Keratinocyte (primary cell): Measurements from ENCODE around the gene EPM2AIP1.

Source experiments
- CTCF ChIP-seq, 3 experiments: IDR thresholded peaks in 1 of 3; conservative IDR thresholded peaks in 1 of 3; optimal IDR thresholded peaks in 1 of 3; 2 replicates in 2 of 3; 3 replicates in 1 of 3; pipeline versions ENCODE3 to v1.5.1; 2011; ENCODE audit warnings: low read length in 3 of 3, mild to moderate bottlenecking in 3 of 3, moderate library complexity in 2 of 3, control low read depth in 1 of 3, inconsistent platforms in 1 of 3; ENCODE audit not compliant: insufficient read depth in 2 of 3; ENCODE audit errors: extremely low read depth in 1 of 3
- EZH2 ChIP-seq: IDR thresholded peaks from one replicate; pipeline ENCODE4 v1.6.1; 2012; ENCODE audit warnings: inconsistent platforms, mild to moderate bottlenecking, low read length, moderate library complexity

GRCh38 chr3:36988356-36988755 lies 4.6 kb downstream of the EPM2AIP1 start:
- TF ChIP-seq CTCF (optimal IDR thresholded peaks at IDR 0.05 in 1 of 3, IDR thresholded peaks at IDR 0.05 in 1 of 3, conservative IDR thresholded peaks at IDR 0.05 in 1 of 3; ENCODE audit: extremely low read depth in 1 of 3, insufficient read depth in 2 of 3, low read length in 3 of 3): no peak
- no peak for TF ChIP-seq EZH2
